ENCODE data around the gene WDR88. TPM values are rescaled to one million over a fixed set of nuclear protein-coding genes. Genes with fewer than 3 reads are reported as not detected.

Gene WDR88
- polyA plus RNA-seq, 1 donor from 2014 or later: 0.35 TPM

- H3K27ac ChIP-seq (ENCODE audit: low read length): no peak overlapping the region
- peaks cover 4% of the 10 kb centered on the region for H4K20me1 ChIP-seq (ENCODE audit: insufficient read depth)
- H3K9me2 ChIP-seq (ENCODE audit: insufficient read depth, low read length): no peaks in the 10 kb centered on the region
- no peak overlapping the region for H3K4me3 ChIP-seq (ENCODE audit: low read length)
- H3K4me2 ChIP-seq (ENCODE audit: low read length): no peak overlapping the region
- no peaks in the 10 kb centered on the region for H3K9me3 ChIP-seq (ENCODE audit: low read length)
- TF ChIP-seq REST (IDR thresholded peaks at IDR 0.05; ENCODE audit: borderline replicate concordance): no peak
- no peak for TF ChIP-seq RAD21 (conservative IDR thresholded peaks at IDR 0.05)
- TF ChIP-seq EZH2 (IDR thresholded peaks at IDR 0.05; ENCODE audit: borderline replicate concordance, insufficient read depth, low read length, poor library complexity, severe bottlenecking): no peak
- TF ChIP-seq SMC3 (conservative IDR thresholded peaks at IDR 0.05; ENCODE audit: poor library complexity): no peak
- no peak for TF ChIP-seq CTCF (IDR thresholded peaks at IDR 0.05; ENCODE audit: poor library complexity, severe bottlenecking)
- TF ChIP-seq MXI1 (conservative IDR thresholded peaks at IDR 0.05; ENCODE audit: poor library complexity, severe bottlenecking): no peak
- TF ChIP-seq TAF1 (IDR thresholded peaks at IDR 0.05; ENCODE audit: low read depth): no peak
- no peaks in the 10 kb centered on the region for H3K36me3 ChIP-seq (ENCODE audit: insufficient read depth, low read length)
- H3K79me2 ChIP-seq (replicated peaks; ENCODE audit: insufficient read depth, low read length): no peaks in the 10 kb centered on the region
- no peaks in the 10 kb centered on the region for H3K27me3 ChIP-seq (ENCODE audit: insufficient read depth, low read depth, low read length)
- H2AFZ ChIP-seq (ENCODE audit: low read depth, low read length): no peak overlapping the region
- H3F3A ChIP-seq (ENCODE audit: insufficient read depth, low read length, poor library complexity, severe bottlenecking): no peaks in the 10 kb centered on the region
- no peak overlapping the region for H3K9ac ChIP-seq (ENCODE audit: low read length)
These were observed 41.7 kb upstream of the WDR88 start for GRCh38 chr19:33090179-33090578.

GRCh38 chr19:33093420-33094210 lies 38.3 kb upstream of the WDR88 start:
- Histone ChIP-seq H4K20me1 (ENCODE audit: insufficient read depth) (peaks cover 4% of the 10 kb centered on the region), H3K9ac (ENCODE audit: low read length) (no peak overlapping the region), H3K4me2 (ENCODE audit: low read length) (no peak overlapping the region), H3K9me3 (ENCODE audit: low read length) (no peaks in the 10 kb centered on the region), H3K27me3 (ENCODE audit: insufficient read depth, low read depth, low read length) (no peaks in the 10 kb centered on the region), H3K79me2 (replicated peaks; ENCODE audit: insufficient read depth, low read length) (no peaks in the 10 kb centered on the region), H3F3A (ENCODE audit: insufficient read depth, low read length, poor library complexity, severe bottlenecking) (no peaks in the 10 kb centered on the region), H3K9me2 (ENCODE audit: insufficient read depth, low read length) (no peaks in the 10 kb centered on the region), H3K27ac (ENCODE audit: low read length) (no peak overlapping the region), H3K36me3 (ENCODE audit: insufficient read depth, low read length) (peaks cover 3% of the 10 kb centered on the region), H3K4me3 (ENCODE audit: low read length) (no peak overlapping the region), H2AFZ (ENCODE audit: low read depth, low read length) (no peak overlapping the region)
- TF ChIP-seq EP300 (conservative IDR thresholded peaks at IDR 0.05; ENCODE audit: poor library complexity, severe bottlenecking) (no peak), SMC3 (conservative IDR thresholded peaks at IDR 0.05; ENCODE audit: poor library complexity) (no peak), CTCF (IDR thresholded peaks at IDR 0.05; ENCODE audit: poor library complexity, severe bottlenecking) (no peak)
